OCI-LY1 (cell line): ENCODE results near the gene MYOF.

ENCODE experiments used
- H2AFZ ChIP-seq: fragments of 200-600 bp; sonication (generic), shearing (Covaris generic); 2 replicates; pipeline ENCODE4 v1.6.0; 2014; ENCODE audit warnings: antibody characterized with exemption, mild to moderate bottlenecking, low read length
- H3F3A ChIP-seq: fragments of 200-600 bp; sonication (generic), shearing (Covaris generic); 2 replicates; pipeline ENCODE4 v1.6.0; 2014; ENCODE audit warnings: mild to moderate bottlenecking, antibody characterized with exemption, low read length, moderate library complexity; ENCODE audit not compliant: insufficient read depth
- H3K27ac ChIP-seq: fragments of 200-600 bp; sonication (generic); 2 replicates; pipeline ENCODE4 v1.5.1; 2014; ENCODE audit warnings: low read length, mixed run types, mild to moderate bottlenecking, low read depth; ENCODE audit not compliant: poor library complexity, severe bottlenecking
- H3K27me3 ChIP-seq: fragments of 200-600 bp; sonication (generic); 2 replicates; pipeline ENCODE4 v1.6.0; 2014; ENCODE audit warnings: antibody characterized with exemption, mild to moderate bottlenecking, low read length, moderate library complexity; ENCODE audit not compliant: insufficient read depth
- H3K36me3 ChIP-seq: fragments of 200-600 bp; sonication (generic); 2 replicates; pipeline ENCODE4 v1.6.1; 2014; ENCODE audit warnings: mild to moderate bottlenecking, antibody characterized with exemption, low read length, moderate library complexity, mixed read lengths; ENCODE audit not compliant: insufficient read depth
- H3K4me1 ChIP-seq: fragments of 200-600 bp; sonication (generic); 2 replicates; pipeline ENCODE4 v1.5.1; 2014; ENCODE audit warnings: mild to moderate bottlenecking, low read length, moderate library complexity; ENCODE audit not compliant: insufficient read depth, severe bottlenecking
- H3K4me2 ChIP-seq: fragments of 200-600 bp; sonication (generic), shearing (Covaris generic); 2 replicates; pipeline ENCODE4 v1.6.1; 2014; ENCODE audit warnings: low read length
- H3K4me3 ChIP-seq: fragments of 200-600 bp; sonication (generic); 2 replicates; pipeline ENCODE4 v1.5.1; 2014; ENCODE audit warnings: low read length, low read depth, mild to moderate bottlenecking, mixed read lengths; ENCODE audit not compliant: poor library complexity, severe bottlenecking
- H3K79me2 ChIP-seq: fragments of 200-600 bp; shearing (Covaris generic); 2 replicates; pipeline ENCODE4 v1.6.1; 2016; ENCODE audit warnings: mixed run types, low read length, mixed read lengths; ENCODE audit not compliant: insufficient read depth
- H3K9ac ChIP-seq: fragments of 200-600 bp; sonication (generic), shearing (Covaris generic); 2 replicates; pipeline ENCODE4 v1.6.1; 2014; ENCODE audit warnings: mild to moderate bottlenecking, low read length, mixed read lengths
- H3K9me2 ChIP-seq: fragments of 200-600 bp; sonication (generic), shearing (Covaris generic); 2 replicates; pipeline ENCODE4 v1.6.1; 2014; ENCODE audit warnings: low read depth, mild to moderate bottlenecking, low read length, mixed read lengths
- H3K9me3 ChIP-seq: fragments of 200-600 bp; shearing (Covaris generic); 2 replicates; pipeline ENCODE4 v1.6.1; 2014; ENCODE audit warnings: low read length, mixed read lengths
- H4K20me1 ChIP-seq: fragments of 200-600 bp; sonication (generic), shearing (Covaris generic); 2 replicates; pipeline ENCODE4 v1.6.0; 2016; ENCODE audit warnings: mild to moderate bottlenecking, low read length; ENCODE audit not compliant: insufficient read depth
- EZH2 ChIP-seq: fragments of 200-600 bp; sonication (generic), shearing (Covaris generic); IDR thresholded peaks from 2 replicates; pipeline ENCODE4 v1.8.0; 2017; ENCODE audit warnings: borderline replicate concordance, mixed run types, mild to moderate bottlenecking, antibody characterized with exemption, low read length, moderate library complexity, mixed read lengths
- TF ChIP-seq, protein P1 (sequence below): fragments of 200-600 bp; sonication (generic), shearing (Covaris generic); IDR thresholded peaks from 2 replicates; pipeline ENCODE4 v1.5.1; 2017; ENCODE audit warnings: mild to moderate bottlenecking, antibody characterized with exemption, low read length, moderate library complexity, mixed read lengths

MYOF gene

DNA sequence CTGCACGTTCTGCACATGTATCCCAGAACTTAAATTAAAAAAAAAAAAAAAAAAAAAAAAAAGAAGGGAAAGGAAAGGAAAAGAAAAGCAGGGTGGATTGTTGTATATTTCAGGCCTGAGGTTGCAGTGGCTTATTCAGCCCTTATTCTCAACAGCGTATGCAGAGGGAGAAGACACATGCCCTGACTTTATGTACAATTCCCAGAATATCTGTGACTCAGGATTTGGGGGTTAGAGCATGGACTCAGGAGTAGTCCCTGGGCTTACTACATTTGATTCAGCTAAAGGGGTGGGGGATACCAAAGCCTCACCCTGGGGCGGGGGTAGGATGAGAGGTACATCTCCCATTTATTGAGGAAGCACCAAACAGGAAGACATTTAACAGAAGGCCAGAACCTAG lies 137.4 kb downstream of the MYOF start:
- no peak overlapping the region for H3K9ac ChIP-seq
- H3K4me3 ChIP-seq: no peak overlapping the region
- no peak overlapping the region for H3K27ac ChIP-seq
- H3K27me3 ChIP-seq: no peaks in the 10 kb centered on the region
- no peaks in the 10 kb centered on the region for H3K4me1 ChIP-seq
- H3K9me2 ChIP-seq: no peaks in the 10 kb centered on the region
- no peak overlapping the region for H3K4me2 ChIP-seq
- H3K36me3 ChIP-seq: no peaks in the 10 kb centered on the region
- H3F3A ChIP-seq: no peaks in the 10 kb centered on the region
- H3K79me2 ChIP-seq: no peaks in the 10 kb centered on the region
- TF ChIP-seq, protein P1, sequence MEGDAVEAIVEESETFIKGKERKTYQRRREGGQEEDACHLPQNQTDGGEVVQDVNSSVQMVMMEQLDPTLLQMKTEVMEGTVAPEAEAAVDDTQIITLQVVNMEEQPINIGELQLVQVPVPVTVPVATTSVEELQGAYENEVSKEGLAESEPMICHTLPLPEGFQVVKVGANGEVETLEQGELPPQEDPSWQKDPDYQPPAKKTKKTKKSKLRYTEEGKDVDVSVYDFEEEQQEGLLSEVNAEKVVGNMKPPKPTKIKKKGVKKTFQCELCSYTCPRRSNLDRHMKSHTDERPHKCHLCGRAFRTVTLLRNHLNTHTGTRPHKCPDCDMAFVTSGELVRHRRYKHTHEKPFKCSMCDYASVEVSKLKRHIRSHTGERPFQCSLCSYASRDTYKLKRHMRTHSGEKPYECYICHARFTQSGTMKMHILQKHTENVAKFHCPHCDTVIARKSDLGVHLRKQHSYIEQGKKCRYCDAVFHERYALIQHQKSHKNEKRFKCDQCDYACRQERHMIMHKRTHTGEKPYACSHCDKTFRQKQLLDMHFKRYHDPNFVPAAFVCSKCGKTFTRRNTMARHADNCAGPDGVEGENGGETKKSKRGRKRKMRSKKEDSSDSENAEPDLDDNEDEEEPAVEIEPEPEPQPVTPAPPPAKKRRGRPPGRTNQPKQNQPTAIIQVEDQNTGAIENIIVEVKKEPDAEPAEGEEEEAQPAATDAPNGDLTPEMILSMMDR: no peak
- TF ChIP-seq EZH2: no peak
- H3K9me3 ChIP-seq: no peaks in the 10 kb centered on the region
- H2AFZ ChIP-seq: no peak overlapping the region
- no peaks in the 10 kb centered on the region for H4K20me1 ChIP-seq

DNA sequence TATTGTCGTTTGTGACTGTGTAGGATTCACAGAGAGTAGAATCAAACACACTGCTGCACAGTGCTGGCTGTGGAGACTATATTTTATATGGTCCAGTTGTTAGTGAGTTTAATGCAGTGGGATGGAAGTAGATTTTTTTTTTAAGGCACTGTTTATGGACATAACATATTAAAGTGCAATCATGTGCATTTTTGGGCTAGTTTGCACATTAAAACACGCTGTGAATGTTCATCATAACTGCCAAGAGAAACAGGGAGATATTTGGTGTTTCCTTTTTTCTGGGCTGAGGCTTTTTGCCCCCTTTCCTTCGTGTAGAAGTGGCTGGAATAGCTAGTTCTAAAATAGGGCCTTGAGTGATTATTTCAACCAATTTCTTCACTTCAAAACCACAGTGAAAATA lies 139.2 kb downstream of the MYOF start:
- no peaks in the 10 kb centered on the region for H3K27me3 ChIP-seq
- H3K79me2 ChIP-seq: no peaks in the 10 kb centered on the region
- no peak overlapping the region for H3K4me3 ChIP-seq
- no peaks in the 10 kb centered on the region for H3K9me3 ChIP-seq
- no peak for TF ChIP-seq EZH2
- TF ChIP-seq, protein P1: no peak
- H3F3A ChIP-seq: no peaks in the 10 kb centered on the region
- no peaks in the 10 kb centered on the region for H3K36me3 ChIP-seq
- no peaks in the 10 kb centered on the region for H3K4me1 ChIP-seq
- no peaks in the 10 kb centered on the region for H3K9me2 ChIP-seq
- no peaks in the 10 kb centered on the region for H4K20me1 ChIP-seq
- H3K27ac ChIP-seq: no peak overlapping the region
- no peak overlapping the region for H2AFZ ChIP-seq
- no peak overlapping the region for H3K4me2 ChIP-seq
- H3K9ac ChIP-seq: no peak overlapping the region

DNA sequence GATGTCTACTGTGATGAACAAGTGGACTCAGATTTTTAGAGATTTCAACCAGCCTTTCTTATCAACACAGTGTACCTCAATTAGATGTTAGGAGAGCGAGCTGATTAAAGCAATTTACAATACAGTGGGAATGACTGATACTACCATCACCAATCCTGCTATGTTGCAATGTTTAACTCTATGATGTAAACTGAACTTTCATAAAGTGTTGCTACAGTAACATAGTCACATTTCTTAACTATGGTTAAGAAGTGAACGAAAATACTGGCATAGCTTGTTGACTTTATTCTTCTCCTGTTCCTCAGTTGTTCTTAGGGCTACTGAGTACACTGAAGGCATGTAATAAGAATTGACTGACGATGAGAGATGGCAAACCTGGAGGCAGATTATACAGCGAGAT lies 139.8 kb downstream of the MYOF start:
- no peaks in the 10 kb centered on the region for H3K79me2 ChIP-seq
- H3K4me2 ChIP-seq: no peak overlapping the region
- H3K9me3 ChIP-seq: no peaks in the 10 kb centered on the region
- H2AFZ ChIP-seq: no peak overlapping the region
- H3K4me1 ChIP-seq: no peaks in the 10 kb centered on the region
- H3K4me3 ChIP-seq: no peak overlapping the region
- H3K9ac ChIP-seq: no peak overlapping the region
- no peaks in the 10 kb centered on the region for H3F3A ChIP-seq
- no peaks in the 10 kb centered on the region for H3K9me2 ChIP-seq
- H3K36me3 ChIP-seq: no peaks in the 10 kb centered on the region
- H3K27me3 ChIP-seq: no peaks in the 10 kb centered on the region
- H3K27ac ChIP-seq: no peak overlapping the region
- no peaks in the 10 kb centered on the region for H4K20me1 ChIP-seq
- TF ChIP-seq, protein P1: no peak
- no peak for TF ChIP-seq EZH2
